Measurements from ENCODE around the gene SH3PXD2A. TPM values are rescaled to one million over a fixed set of nuclear protein-coding genes. Genes with fewer than 3 reads are reported as not detected.

SH3PXD2A gene
- total RNA-seq, 1 experiment from 2014 or later: 4.5 TPM

GRCh38 chr10:103835096-103836050 lies 20.0 kb downstream of the SH3PXD2A start:
- no peak overlapping the region for H4K91ac ChIP-seq (ENCODE audit: insufficient read length, low read depth, low read length)
- H2BK5ac ChIP-seq (ENCODE audit: insufficient read length, low read length): no peak overlapping the region
- H3K4me2 ChIP-seq (ENCODE audit: insufficient read depth, insufficient read length, low read length): no peak overlapping the region
- no peak overlapping the region for H3K4ac ChIP-seq (ENCODE audit: low read depth, low read length)
- no peak overlapping the region for H3K23ac ChIP-seq (ENCODE audit: insufficient read length, low read depth, low read length)
- H3K36me3 Mint-ChIP-seq (ENCODE audit: insufficient read depth in 1 of 3, low read depth in 3 of 3): no peaks in the 10 kb centered on the region
- no peak overlapping the region for H2BK12ac ChIP-seq (ENCODE audit: insufficient read length, low read depth, low read length)
- H3K18ac ChIP-seq (ENCODE audit: insufficient read length, low read depth, low read length): no peak overlapping the region
- H3K27ac Mint-ChIP-seq: peak overlapping the region in 1 of 3 experiments; percentile 68; a peak in 2 of 7 replicates
- H3K27ac ChIP-seq (ENCODE audit: insufficient read length, low read depth, low read length): no peak overlapping the region
- H2AK5ac ChIP-seq (ENCODE audit: insufficient read length, low read length): no peak overlapping the region
- no peak overlapping the region for H3K4me3 Mint-ChIP-seq
- H3K56ac ChIP-seq (ENCODE audit: insufficient read length, low read depth, low read length): no peak overlapping the region
- DNase-seq: no peak
- H3K4me1 Mint-ChIP-seq: peaks cover 40 to 48% of the 10 kb centered on the region in 2 experiments
- H3K23me2 ChIP-seq (ENCODE audit: insufficient read length, low read depth, low read length, poor library complexity, severe bottlenecking): no peaks in the 10 kb centered on the region
- H3K79me1 ChIP-seq (ENCODE audit: insufficient read depth, low read depth, low read length, poor library complexity, severe bottlenecking): no peaks in the 10 kb centered on the region
- no peak overlapping the region; the same call in 1 of the 2 replicates for H3K14ac ChIP-seq (ENCODE audit: insufficient read depth, low read length)
- H3K9ac ChIP-seq (ENCODE audit: extremely low read depth, insufficient read length, low read length): no peak overlapping the region
- TF ChIP-seq CTCF (conservative IDR thresholded peaks at IDR 0.05): no peak
- H2AFZ ChIP-seq (ENCODE audit: low read length): no peak overlapping the region
- no peak overlapping the region for H2BK20ac ChIP-seq (ENCODE audit: low read depth, low read length, poor library complexity, severe bottlenecking)
- WGBS (ENCODE audit: extremely low coverage, insufficient read length, low lambda C conversion rate): no CpG with 5 or more reads among the region's 20 CpGs
- peaks cover 3 to 7% of the 10 kb centered on the region in 2 experiments for H3K9me3 Mint-ChIP-seq
- no peak overlapping the region for H2BK15ac ChIP-seq (ENCODE audit: low read depth, low read length)
- H3K9me3 ChIP-seq (ENCODE audit: control insufficient read depth, low read depth, low read length): no peaks in the 10 kb centered on the region
- H4K8ac ChIP-seq (replicated peaks; ENCODE audit: insufficient read length, low read depth, low read length): no peak overlapping the region
- no peak overlapping the region for H4K5ac ChIP-seq (ENCODE audit: insufficient read length, low read depth, low read length)
- H3K27me3 ChIP-seq (ENCODE audit: insufficient read depth, low read length): no peaks in the 10 kb centered on the region
- no peak overlapping the region for H3T11ph ChIP-seq (ENCODE audit: low read length)
- H2BK120ac ChIP-seq (ENCODE audit: low read depth, low read length, poor library complexity, severe bottlenecking): no peak overlapping the region
- peaks cover 9% of the 10 kb centered on the region for H3K27me3 Mint-ChIP-seq (ENCODE audit: low read depth)
- H3K4me1 ChIP-seq (ENCODE audit: insufficient read depth, low read length): peaks cover 20% of the 10 kb centered on the region; the same call in 1 of the 2 replicates
- H3K79me2 ChIP-seq (ENCODE audit: insufficient read depth, low read length): no peaks in the 10 kb centered on the region
- H4K20me1 ChIP-seq (ENCODE audit: control insufficient read depth, insufficient read depth, insufficient read length): no peaks in the 10 kb centered on the region

Data from H9 (cell line).